ENCODE results near the gene FBXW7.

The FBXW7 gene

GRCh38 chr4:152310257-152310656 lies 225.6 kb downstream of the FBXW7 start:
- no peak overlapping the region for H3K27ac ChIP-seq
- TF ChIP-seq ZFX (IDR thresholded peaks at IDR 0.05) (no peak), CTCF (conservative IDR thresholded peaks at IDR 0.05) (no peak)

GRCh38 chr4:152309418-152309817 lies 226.5 kb downstream of the FBXW7 start:
- TF ChIP-seq CTCF (conservative IDR thresholded peaks at IDR 0.05) (no peak), ZFX (IDR thresholded peaks at IDR 0.05) (no peak)
- no peak overlapping the region for H3K27ac ChIP-seq

- no peak for TF ChIP-seq ZFX (IDR thresholded peaks at IDR 0.05)
- no peak for TF ChIP-seq CTCF (conservative IDR thresholded peaks at IDR 0.05)
- H3K27ac ChIP-seq: no peak overlapping the region
These were observed 226.9 kb downstream of the FBXW7 start for GRCh38 chr4:152308951-152309350.

GRCh38 chr4:152307669-152308068 lies 228.2 kb downstream of the FBXW7 start:
- H3K27ac ChIP-seq: no peak overlapping the region
- TF ChIP-seq CTCF (conservative IDR thresholded peaks at IDR 0.05) (no peak), ZFX (IDR thresholded peaks at IDR 0.05) (no peak)

GRCh38 chr4:152306541-152306940 lies 229.4 kb downstream of the FBXW7 start:
- H3K27ac ChIP-seq: no peak overlapping the region
- TF ChIP-seq CTCF (conservative IDR thresholded peaks at IDR 0.05): no peak
- no peak for TF ChIP-seq ZFX (IDR thresholded peaks at IDR 0.05)

GRCh38 chr4:152304220-152304619 lies 231.7 kb downstream of the FBXW7 start:
- no peak overlapping the region for H3K27ac ChIP-seq
- TF ChIP-seq CTCF (conservative IDR thresholded peaks at IDR 0.05) (no peak), ZFX (IDR thresholded peaks at IDR 0.05) (no peak)

GRCh38 chr4:152301381-152301780 lies 234.5 kb downstream of the FBXW7 start:
- H3K27ac ChIP-seq: no peak overlapping the region

More at GRCh38 chr4:152301381-152301780, 234.5 kb downstream of the FBXW7 start:
- no peak for TF ChIP-seq CTCF (conservative IDR thresholded peaks at IDR 0.05)
- TF ChIP-seq ZFX (IDR thresholded peaks at IDR 0.05): no peak

Data from C4-2B (cell line).